Liver (tissue), 9 donors: ENCODE results near the gene BCL2. TPM values are rescaled to one million over a fixed set of nuclear protein-coding genes. Genes with fewer than 3 reads are reported as not detected.

Source experiments
- DNase-seq: peaks from one replicate; pipeline ENCODE4 v3.0.0-alpha.2; 2017; ENCODE audit warnings: low spot score
- H3K27ac ChIP-seq, 2 donors: one replicate each; pipeline ENCODE4 v1.7.0; 2013; ENCODE audit warnings: inconsistent platforms in 2 of 2, low read length in 2 of 2, control low read depth in 1 of 2, low read depth in 1 of 2, mild to moderate bottlenecking in 1 of 2
- H3K27me3 ChIP-seq, 4 donors: one replicate each; pipeline versions ENCODE4 v1.6.1 to v1.7.0; 2013; ENCODE audit warnings: low read length in 3 of 4, inconsistent platforms in 1 of 4, mild to moderate bottlenecking in 1 of 4, moderate library complexity in 1 of 4; ENCODE audit not compliant: control insufficient read depth in 4 of 4, insufficient read depth in 4 of 4
- H3K36me3 ChIP-seq, 4 donors: one replicate each; pipeline versions ENCODE4 v1.6.1 to v1.7.0; 2013; ENCODE audit warnings: low read length in 3 of 4, mild to moderate bottlenecking in 3 of 4, low read depth in 1 of 4, moderate library complexity in 1 of 4; ENCODE audit not compliant: control insufficient read depth in 4 of 4, insufficient read depth in 3 of 4
- H3K4me1 ChIP-seq, 4 donors: one replicate each; pipeline versions ENCODE4 v1.6.1 to v1.7.0; 2013; ENCODE audit warnings: low read length in 3 of 4, mild to moderate bottlenecking in 3 of 4, moderate library complexity in 1 of 4; ENCODE audit not compliant: control insufficient read depth in 4 of 4, insufficient read depth in 4 of 4
- H3K4me3 ChIP-seq, 3 donors: one replicate each; pipeline versions ENCODE4 v1.6.1 to v1.7.0; 2013; ENCODE audit warnings: low read length in 3 of 3, control low read depth in 1 of 3, low read depth in 1 of 3, mild to moderate bottlenecking in 1 of 3
- H3K9ac ChIP-seq, 2 donors: one replicate each; pipeline ENCODE4 v1.7.0; 2013; ENCODE audit warnings: low read length in 2 of 2, mild to moderate bottlenecking in 2 of 2, moderate library complexity in 2 of 2, control low read depth in 1 of 2, low read depth in 1 of 2
- H3K9me3 ChIP-seq, 4 donors: one replicate each; pipeline versions ENCODE4 v1.6.1 to v1.7.0; 2013; ENCODE audit warnings: low read length in 3 of 4; ENCODE audit not compliant: control insufficient read depth in 4 of 4
- CTCF ChIP-seq: fragments of 150-350 bp; IDR thresholded peaks from 2 replicates; pipeline ENCODE4 v1.5.1; 2017; ENCODE audit warnings: improper control_type of control experiment, low read depth, low read length; ENCODE audit not compliant: missing input control
- EGR1 ChIP-seq, 2 donors: IDR thresholded peaks; 2 replicates each; pipeline ENCODE4 v1.6.1; 2016 to 2018; ENCODE audit warnings: antibody characterized with exemption in 2 of 2, low read depth in 2 of 2
- FOXA1 ChIP-seq: IDR thresholded peaks from 2 replicates; pipeline ENCODE4 v1.6.1; 2016; ENCODE audit warnings: antibody characterized with exemption
- GABPA ChIP-seq, 2 donors: IDR thresholded peaks in 1 of 2; conservative IDR thresholded peaks in 1 of 2; 2 replicates each; pipeline ENCODE4 v1.6.1; 2016; ENCODE audit warnings: antibody characterized with exemption in 2 of 2, mild to moderate bottlenecking in 1 of 2, moderate library complexity in 1 of 2
- HNF4A ChIP-seq, 2 donors: conservative IDR thresholded peaks; 2 replicates each; pipeline ENCODE4 v1.6.1; 2016; ENCODE audit warnings: antibody characterized with exemption in 2 of 2, mild to moderate bottlenecking in 2 of 2
- HNF4G ChIP-seq: IDR thresholded peaks from 2 replicates; pipeline ENCODE4 v1.6.1; 2016; ENCODE audit warnings: antibody characterized with exemption
- JUND ChIP-seq, 2 donors: IDR thresholded peaks; 2 replicates each; pipeline ENCODE4 v1.6.1; 2016; ENCODE audit warnings: antibody characterized with exemption in 2 of 2
- MAX ChIP-seq: IDR thresholded peaks from 2 replicates; pipeline ENCODE4 v1.6.1; 2016; ENCODE audit warnings: antibody characterized with exemption
- NR2F2 ChIP-seq: IDR thresholded peaks from 2 replicates; pipeline ENCODE4 v1.6.1; 2016; ENCODE audit warnings: antibody characterized with exemption
- RAD21 ChIP-seq, 2 donors: IDR thresholded peaks; 2 replicates each; pipeline ENCODE4 v1.6.1; 2016; ENCODE audit warnings: antibody characterized with exemption in 2 of 2, mild to moderate bottlenecking in 2 of 2
- RXRA ChIP-seq, 2 donors: IDR thresholded peaks; 2 replicates each; pipeline ENCODE4 v1.6.1; 2017 to 2018; ENCODE audit warnings: antibody characterized with exemption in 2 of 2, mild to moderate bottlenecking in 1 of 2
- SP1 ChIP-seq: IDR thresholded peaks from 2 replicates; pipeline ENCODE4 v1.6.1; 2018; ENCODE audit warnings: antibody characterized with exemption, mild to moderate bottlenecking
- TAF1 ChIP-seq: conservative IDR thresholded peaks from 2 replicates; pipeline ENCODE4 v1.6.1; 2016; ENCODE audit warnings: antibody characterized with exemption, mild to moderate bottlenecking
- YY1 ChIP-seq: IDR thresholded peaks from 2 replicates; pipeline ENCODE4 v1.6.1; 2016; ENCODE audit warnings: antibody characterized with exemption, mild to moderate bottlenecking
- WGBS: extraction: QIAGEN DNeasy Blood & Tissue Kit; methylation state at CpG from one replicate; pipeline ENCODE4 v1.1.7; 2013; 5-methylcytosine and 5-hydroxymethylcytosine counted together
- polyA plus RNA-seq, 2 donors: library from polyadenylated mRNA; stranded (reverse) in 1 of 2; unstranded in 1 of 2; fragments of 200-250 nt in 1 of 2; fragments of >200 nt in 1 of 2; fragmentation: Nextera tagmentation in 1 of 2; extraction: Ambion mirVana in 1 of 2; gene quantifications; one replicate each; pipeline versions ENCODE4 v1.2.1 to v1.2.3, GENCODE V29; 2013 to 2015
- total RNA-seq, 2 donors: library from RNA; depleted of rRNA; stranded (reverse); fragments of >200 nt; gene quantifications; one replicate each; pipeline ENCODE4 v1.2.3, GENCODE V29; 2014
- TF ChIP-seq, protein P1 (sequence below): IDR thresholded peaks from 2 replicates; pipeline ENCODE4 v1.6.1; 2016; ENCODE audit warnings: antibody characterized with exemption, mild to moderate bottlenecking
- donor health status: healthy.
- donor health status: healthy.
- donor health status: healthy.
- donor health status: healthy.
- donor health status: healthy.

Gene BCL2
- total and polyA plus RNA-seq, 4 donors: 0.40 to 3.9 (median 1.4) TPM

DNA sequence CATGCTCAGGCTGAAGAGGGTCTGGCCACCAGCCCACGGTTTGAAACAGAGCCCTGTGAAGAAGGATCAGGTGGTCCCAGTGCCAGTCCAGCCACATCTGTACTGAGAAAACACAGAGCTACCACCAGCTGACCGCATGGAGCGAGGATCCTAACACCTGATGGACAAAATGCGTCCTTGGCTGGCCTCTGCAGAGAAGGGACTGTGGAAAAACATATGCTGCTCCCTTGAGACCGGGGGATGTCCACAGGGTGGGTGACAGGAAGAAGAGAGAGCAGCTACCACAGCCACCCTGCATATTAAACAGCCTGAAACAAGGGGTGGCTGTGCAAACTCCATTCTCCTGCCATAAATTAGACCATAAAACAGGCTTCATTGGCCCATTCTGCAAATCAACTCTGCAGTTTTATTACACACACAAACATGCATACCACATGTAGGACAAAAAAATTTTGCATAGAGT, 137.2 kb downstream of the BCL2 start:
- Histone ChIP-seq H3K9ac (no peak overlapping the region), H3K4me1 (peaks cover 0 to 2% (median 0%) of the 10 kb centered on the region in 4 donors), H3K9me3 (no peaks in the 10 kb centered on the region), H3K36me3 (no peaks in the 10 kb centered on the region), H3K27ac (no peak overlapping the region), H3K4me3 (no peak overlapping the region), H3K27me3 (no peaks in the 10 kb centered on the region)
- TF ChIP-seq, protein P1, sequence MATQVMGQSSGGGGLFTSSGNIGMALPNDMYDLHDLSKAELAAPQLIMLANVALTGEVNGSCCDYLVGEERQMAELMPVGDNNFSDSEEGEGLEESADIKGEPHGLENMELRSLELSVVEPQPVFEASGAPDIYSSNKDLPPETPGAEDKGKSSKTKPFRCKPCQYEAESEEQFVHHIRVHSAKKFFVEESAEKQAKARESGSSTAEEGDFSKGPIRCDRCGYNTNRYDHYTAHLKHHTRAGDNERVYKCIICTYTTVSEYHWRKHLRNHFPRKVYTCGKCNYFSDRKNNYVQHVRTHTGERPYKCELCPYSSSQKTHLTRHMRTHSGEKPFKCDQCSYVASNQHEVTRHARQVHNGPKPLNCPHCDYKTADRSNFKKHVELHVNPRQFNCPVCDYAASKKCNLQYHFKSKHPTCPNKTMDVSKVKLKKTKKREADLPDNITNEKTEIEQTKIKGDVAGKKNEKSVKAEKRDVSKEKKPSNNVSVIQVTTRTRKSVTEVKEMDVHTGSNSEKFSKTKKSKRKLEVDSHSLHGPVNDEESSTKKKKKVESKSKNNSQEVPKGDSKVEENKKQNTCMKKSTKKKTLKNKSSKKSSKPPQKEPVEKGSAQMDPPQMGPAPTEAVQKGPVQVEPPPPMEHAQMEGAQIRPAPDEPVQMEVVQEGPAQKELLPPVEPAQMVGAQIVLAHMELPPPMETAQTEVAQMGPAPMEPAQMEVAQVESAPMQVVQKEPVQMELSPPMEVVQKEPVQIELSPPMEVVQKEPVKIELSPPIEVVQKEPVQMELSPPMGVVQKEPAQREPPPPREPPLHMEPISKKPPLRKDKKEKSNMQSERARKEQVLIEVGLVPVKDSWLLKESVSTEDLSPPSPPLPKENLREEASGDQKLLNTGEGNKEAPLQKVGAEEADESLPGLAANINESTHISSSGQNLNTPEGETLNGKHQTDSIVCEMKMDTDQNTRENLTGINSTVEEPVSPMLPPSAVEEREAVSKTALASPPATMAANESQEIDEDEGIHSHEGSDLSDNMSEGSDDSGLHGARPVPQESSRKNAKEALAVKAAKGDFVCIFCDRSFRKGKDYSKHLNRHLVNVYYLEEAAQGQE: no peak
- no peak for TF ChIP-seq MAX
- TF ChIP-seq JUND (IDR thresholded peaks at IDR 0.05): no peak
- WGBS: 67% methylated on average over 5 of the region's 5 CpGs
- no peak for DNase-seq

GRCh38 chr18:63181706-63182309, 137.8 kb downstream of the BCL2 start:
- H3K9me3 ChIP-seq: no peaks in the 10 kb centered on the region
- no peak overlapping the region for H3K9ac ChIP-seq
- no peaks in the 10 kb centered on the region for H3K4me1 ChIP-seq
- no peaks in the 10 kb centered on the region for H3K27me3 ChIP-seq
- TF ChIP-seq SP1 (no peak), NR2F2 (no peak), HNF4G (no peak)
- no peak overlapping the region for H3K4me3 ChIP-seq
- WGBS: 64% methylated on average over 5 of the region's 5 CpGs
- H3K36me3 ChIP-seq: no peaks in the 10 kb centered on the region
- H3K27ac ChIP-seq: no peak overlapping the region
- no peak for DNase-seq

DNA sequence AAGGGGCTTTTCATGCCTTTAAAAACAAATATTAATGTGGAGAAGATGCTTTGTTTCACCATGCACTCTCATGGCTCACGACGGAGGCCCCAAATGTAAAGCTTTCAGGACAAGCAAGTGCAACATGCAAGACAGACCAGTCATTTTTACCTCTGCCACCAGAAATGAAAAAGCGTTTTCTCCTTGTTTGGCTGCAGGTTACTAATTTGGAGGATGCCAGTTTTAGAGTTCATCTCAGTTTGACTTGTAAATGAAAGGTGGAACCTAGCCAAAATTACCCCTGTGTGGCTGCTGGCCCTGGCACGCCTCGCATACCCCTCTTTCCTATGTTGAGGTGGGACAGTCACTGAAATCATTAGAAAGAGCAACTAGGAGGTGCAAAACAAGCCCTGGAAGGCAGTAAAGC, 138.6 kb downstream of the BCL2 start:
- Histone ChIP-seq H3K27ac (no peak overlapping the region), H3K9me3 (no peaks in the 10 kb centered on the region), H3K27me3 (no peaks in the 10 kb centered on the region), H3K9ac (no peak overlapping the region), H3K36me3 (no peaks in the 10 kb centered on the region), H3K4me3 (no peak overlapping the region), H3K4me1 (no peaks in the 10 kb centered on the region)
- WGBS: 80% methylated on average over 5 of the region's 5 CpGs
- TF ChIP-seq, protein P1: no peak
- TF ChIP-seq YY1 (no peak), EGR1 (IDR thresholded peaks at IDR 0.05; ENCODE audit: low read depth in 2 of 2) (no peak), NR2F2 (no peak), CTCF (no peak), TAF1 (no peak), GABPA (IDR thresholded peaks at IDR 0.05 in 1 of 2, conservative IDR thresholded peaks at IDR 0.05 in 1 of 2) (no peak), JUND (IDR thresholded peaks at IDR 0.05) (no peak), RAD21 (IDR thresholded peaks at IDR 0.05) (no peak), SP1 (no peak), HNF4A (conservative IDR thresholded peaks at IDR 0.05) (no peak), HNF4G (no peak), FOXA1 (no peak), MAX (no peak), RXRA (IDR thresholded peaks at IDR 0.05) (no peak)
- DNase-seq: no peak
